Ureter (tissue), 1 donor: Measurements from ENCODE around the gene SEMG1. TPM values are rescaled to one million over a fixed set of nuclear protein-coding genes. Genes with fewer than 3 reads are reported as not detected.
A peak's percentile ranks its signal among the peaks of the same experiment; 100 is the strongest.

Experiments used
- DNase-seq: peaks from one replicate; pipeline ENCODE4 v3.0.0-alpha.2; 2020; ENCODE audit warnings: low spot score
- total RNA-seq: library from RNA; stranded (reverse); gene quantifications from one replicate; pipeline ENCODE4 v1.2.4, GENCODE V29; 2023
- donor health status: DM: yes; HTN: yes; CAD: no.

Gene SEMG1
- total RNA-seq, 1 donor from 2014 or later: not detected

- DNase-seq: no peak
These were observed 16.3 kb downstream of the SEMG1 start for GRCh38 chr20:45223136-45223535.

- no peak for DNase-seq
These were observed 19.5 kb downstream of the SEMG1 start for GRCh38 chr20:45226287-45226686.

GRCh38 chr20:45229264-45230056 lies 22.6 kb downstream of the SEMG1 start:
- DNase-seq: no peak

- no peak for DNase-seq
These were observed 23.8 kb downstream of the SEMG1 start for GRCh38 chr20:45230631-45231030.

- DNase-seq: no peak
These were observed 29.2 kb downstream of the SEMG1 start for GRCh38 chr20:45235995-45236394.

GRCh38 chr20:45238139-45238538 lies 31.3 kb downstream of the SEMG1 start:
- no peak for DNase-seq

GRCh38 chr20:45246109-45246508 lies 39.3 kb downstream of the SEMG1 start:
- DNase-seq: no peak

GRCh38 chr20:45247865-45248264 lies 41.0 kb downstream of the SEMG1 start:
- DNase-seq: no peak

GRCh38 chr20:45248609-45249008 lies 41.8 kb downstream of the SEMG1 start:
- no peak for DNase-seq

- DNase-seq: no peak
These were observed 45.2 kb downstream of the SEMG1 start for GRCh38 chr20:45251884-45252560.

- DNase-seq: no peak
These were observed 46.4 kb downstream of the SEMG1 start for GRCh38 chr20:45253261-45253660.

GRCh38 chr20:45254383-45255262 lies 47.8 kb downstream of the SEMG1 start, which contains the start of gene SLPI:
SLPI (minus strand) TSS chr20:45254564; CDS start chr20:45254543, 21 bp downstream.
- peak; percentile 74 for DNase-seq

- no peak for DNase-seq
These were observed 50.3 kb downstream of the SEMG1 start for GRCh38 chr20:45257161-45257560.

- DNase-seq: no peak
These were observed 50.9 kb downstream of the SEMG1 start for GRCh38 chr20:45257711-45258110.

- DNase-seq: no peak
These were observed 51.4 kb downstream of the SEMG1 start for GRCh38 chr20:45258259-45258658.

GRCh38 chr20:45258664-45259063 lies 51.8 kb downstream of the SEMG1 start:
- DNase-seq: no peak

Other genes starting within 250 kb of the SEMG1 start
- 57.1 TPM for gene TOMM34, start 246.6 kb upstream of the SEMG1 start, total RNA-seq
- 53.3 TPM for gene STK4, start 240.5 kb upstream of the SEMG1 start, total RNA-seq
- gene KCNS1, start 105.9 kb upstream of the SEMG1 start, total RNA-seq: 0.86 TPM
- gene WFDC5, start 91.9 kb upstream of the SEMG1 start, total RNA-seq: 0.78 TPM
- gene WFDC12, start 82.6 kb upstream of the SEMG1 start, total RNA-seq: not detected
- gene PI3, start 32.1 kb upstream of the SEMG1 start, total RNA-seq: 1.7 TPM
- not detected for gene SEMG2, start 14.3 kb downstream of the SEMG1 start, total RNA-seq
- gene SLPI, start 47.5 kb downstream of the SEMG1 start, total RNA-seq: 301 TPM
- gene RBPJL, start 99.8 kb downstream of the SEMG1 start, total RNA-seq: not detected
- gene MATN4, start 101.3 kb downstream of the SEMG1 start, total RNA-seq: not detected
- 215 TPM for gene SDC4, start 141.4 kb downstream of the SEMG1 start, total RNA-seq
- gene SYS1, start 156.1 kb downstream of the SEMG1 start, total RNA-seq: 28.8 TPM
- gene TP53TG5, start 171.3 kb downstream of the SEMG1 start, total RNA-seq: 1.2 TPM
- gene DBNDD2, start 201.3 kb downstream of the SEMG1 start, total RNA-seq: 63.0 TPM
- gene PIGT, start 209.1 kb downstream of the SEMG1 start, total RNA-seq: 94.3 TPM